Kidney epithelial cell (primary cell): ENCODE measurements around the gene SORBS1. TPM values are rescaled to one million over a fixed set of nuclear protein-coding genes. Genes with fewer than 3 reads are reported as not detected.

Source experiments
- DNase-seq: peaks from one replicate; pipeline ENCODE4 v3.0.0-alpha.2; 2010; ENCODE audit warnings: low read depth
- H3K27me3 ChIP-seq: 2 replicates; pipeline ENCODE4 v1.6.0; 2011; ENCODE audit warnings: low read length; ENCODE audit not compliant: control insufficient read depth, insufficient read depth
- H3K36me3 ChIP-seq: 2 replicates; pipeline ENCODE4 v1.5.1; 2011; ENCODE audit warnings: low read length; ENCODE audit not compliant: control insufficient read depth, insufficient read depth
- H3K4me3 ChIP-seq: 2 replicates; pipeline ENCODE4 v1.5.1; 2011; ENCODE audit warnings: low read depth, mild to moderate bottlenecking, control low read depth, low read length
- total RNA-seq: library from RNA; depleted of rRNA; stranded (reverse); fragments of >200 nt; gene quantifications from 2 replicates; pipeline ENCODE4 v1.2.3, GENCODE V29; 2015
- TF ChIP-seq, protein P1 (sequence below): IDR thresholded peaks from 2 replicates; pipeline ENCODE4 v1.5.1; 2011; ENCODE audit warnings: mild to moderate bottlenecking, moderate library complexity, low read length, control low read depth, inconsistent platforms; ENCODE audit not compliant: insufficient read depth, poor library complexity, severe bottlenecking

Gene SORBS1
- total RNA-seq, 1 donor from 2014 or later = 4.9 TPM

DNA sequence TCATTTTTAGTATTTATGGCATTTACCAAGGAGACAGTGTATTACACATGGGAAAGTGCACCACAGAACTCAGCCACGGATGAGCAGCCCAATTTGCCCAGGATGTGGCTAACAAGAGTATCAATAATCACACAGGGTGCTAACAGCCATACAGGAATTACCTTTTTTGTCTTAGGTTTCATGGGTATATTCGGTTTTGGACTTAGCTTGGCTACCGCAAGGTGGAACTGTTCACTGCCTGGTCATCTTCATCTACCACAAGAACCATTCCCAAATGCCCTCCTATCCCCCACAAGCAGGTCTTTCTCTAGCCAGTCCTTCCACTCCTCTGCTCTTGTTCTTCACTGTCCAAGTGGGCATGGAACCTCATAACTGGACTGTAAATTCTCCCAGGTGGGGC is 276.4 kb downstream of the SORBS1 start:
- Histone ChIP-seq H3K36me3 (no peaks in the 10 kb centered on the region), H3K27me3 (no peaks in the 10 kb centered on the region), H3K4me3 (no peak overlapping the region)
- DNase-seq = no peak
- TF ChIP-seq, protein P1, sequence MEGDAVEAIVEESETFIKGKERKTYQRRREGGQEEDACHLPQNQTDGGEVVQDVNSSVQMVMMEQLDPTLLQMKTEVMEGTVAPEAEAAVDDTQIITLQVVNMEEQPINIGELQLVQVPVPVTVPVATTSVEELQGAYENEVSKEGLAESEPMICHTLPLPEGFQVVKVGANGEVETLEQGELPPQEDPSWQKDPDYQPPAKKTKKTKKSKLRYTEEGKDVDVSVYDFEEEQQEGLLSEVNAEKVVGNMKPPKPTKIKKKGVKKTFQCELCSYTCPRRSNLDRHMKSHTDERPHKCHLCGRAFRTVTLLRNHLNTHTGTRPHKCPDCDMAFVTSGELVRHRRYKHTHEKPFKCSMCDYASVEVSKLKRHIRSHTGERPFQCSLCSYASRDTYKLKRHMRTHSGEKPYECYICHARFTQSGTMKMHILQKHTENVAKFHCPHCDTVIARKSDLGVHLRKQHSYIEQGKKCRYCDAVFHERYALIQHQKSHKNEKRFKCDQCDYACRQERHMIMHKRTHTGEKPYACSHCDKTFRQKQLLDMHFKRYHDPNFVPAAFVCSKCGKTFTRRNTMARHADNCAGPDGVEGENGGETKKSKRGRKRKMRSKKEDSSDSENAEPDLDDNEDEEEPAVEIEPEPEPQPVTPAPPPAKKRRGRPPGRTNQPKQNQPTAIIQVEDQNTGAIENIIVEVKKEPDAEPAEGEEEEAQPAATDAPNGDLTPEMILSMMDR = no peak

- Histone ChIP-seq H3K4me3 (no peak overlapping the region), H3K36me3 (no peaks in the 10 kb centered on the region), H3K27me3 (no peaks in the 10 kb centered on the region)
- TF ChIP-seq, protein P1 = no peak
- no peak for DNase-seq
Observed at GRCh38 chr10:95282107-95282506, 279.1 kb downstream of the SORBS1 start.

GRCh38 chr10:95281206-95281605 is 280.0 kb downstream of the SORBS1 start:
- H3K27me3 ChIP-seq = no peaks in the 10 kb centered on the region
- no peak for DNase-seq
- no peak overlapping the region for H3K4me3 ChIP-seq
- TF ChIP-seq, protein P1 = no peak
- no peaks in the 10 kb centered on the region for H3K36me3 ChIP-seq

GRCh38 chr10:95280637-95281036 is 280.5 kb downstream of the SORBS1 start:
- TF ChIP-seq, protein P1 = no peak
- DNase-seq = no peak

DNA sequence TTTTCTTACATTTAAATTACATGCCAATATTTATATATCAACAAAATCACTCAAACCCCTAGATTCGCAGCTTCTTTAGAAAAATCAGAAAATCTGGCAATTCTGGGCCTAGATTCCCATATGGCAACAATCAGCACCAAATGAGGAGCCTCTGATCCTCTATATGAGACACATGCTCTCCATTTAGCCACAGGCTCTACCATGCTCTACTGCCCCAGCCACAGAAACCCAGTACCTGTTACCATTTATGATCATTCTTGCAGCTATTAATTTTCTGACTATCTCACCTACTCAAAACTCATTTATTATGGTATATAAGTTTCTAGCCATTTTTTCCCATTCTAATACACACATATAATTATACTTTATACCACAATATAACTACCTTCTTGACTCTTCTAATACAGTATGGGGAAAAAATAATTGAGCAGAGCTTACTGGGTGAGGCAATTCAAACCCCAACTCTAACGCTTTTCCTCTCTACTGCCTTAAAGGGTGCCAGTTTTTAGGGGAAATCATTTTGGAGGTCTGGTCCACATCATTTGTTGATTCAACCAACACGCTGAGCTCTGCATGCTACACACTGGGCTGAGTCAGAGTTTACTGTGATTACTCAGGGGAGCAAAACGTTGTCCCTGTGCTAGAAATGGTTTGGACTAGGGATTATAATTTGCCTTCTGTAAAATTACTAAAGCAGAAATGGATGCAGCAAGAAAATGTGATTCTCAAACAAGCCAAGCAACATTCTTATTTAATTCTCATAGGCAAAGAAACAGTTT is 281.9 kb downstream of the SORBS1 start:
- TF ChIP-seq, protein P1 = no peak
- H3K27me3 ChIP-seq = no peaks in the 10 kb centered on the region
- no peak for DNase-seq
- no peaks in the 10 kb centered on the region for H3K36me3 ChIP-seq
- H3K4me3 ChIP-seq = no peak overlapping the region

More at GRCh38 chr10:95280637-95281036, 280.5 kb downstream of the SORBS1 start:
- no peak overlapping the region for H3K4me3 ChIP-seq
- H3K36me3 ChIP-seq = no peaks in the 10 kb centered on the region
- H3K27me3 ChIP-seq = no peaks in the 10 kb centered on the region
